ENCODE data around the gene HCRTR1.

Gene HCRTR1

GRCh38 chr1:31593136-31593665 is 24.3 kb upstream of the HCRTR1 start:
- no peaks in the 10 kb centered on the region for H3K36me3 ChIP-seq (ENCODE audit: insufficient read depth, low read depth, low read length)
- H3K9ac ChIP-seq (ENCODE audit: low read depth, low read length) = no peak overlapping the region
- H3K4me3 ChIP-seq (ENCODE audit: low read length) = no peak overlapping the region
- H3K9me3 ChIP-seq (ENCODE audit: insufficient read depth, low read depth, low read length) = no peaks in the 10 kb centered on the region
- no peak overlapping the region for H3K27ac ChIP-seq (ENCODE audit: low read length)
- H3K27me3 ChIP-seq (ENCODE audit: insufficient read depth, low read length) = peaks cover 22% of the 10 kb centered on the region
- no peaks in the 10 kb centered on the region; the same call in 1 of the 2 replicates for H3K4me1 ChIP-seq (ENCODE audit: insufficient read depth, low read length)

GRCh38 chr1:31593770-31594632 is 23.5 kb upstream of the HCRTR1 start:
- H3K4me1 ChIP-seq (ENCODE audit: insufficient read depth, low read length) = no peaks in the 10 kb centered on the region
- H3K4me3 ChIP-seq (ENCODE audit: low read length) = no peak overlapping the region
- H3K9ac ChIP-seq (ENCODE audit: low read depth, low read length) = no peak overlapping the region
- no peak overlapping the region for H3K27ac ChIP-seq (ENCODE audit: low read length)
- H3K27me3 ChIP-seq (ENCODE audit: insufficient read depth, low read length) = peaks cover 14% of the 10 kb centered on the region
- no peaks in the 10 kb centered on the region for H3K36me3 ChIP-seq (ENCODE audit: insufficient read depth, low read depth, low read length)
- H3K9me3 ChIP-seq (ENCODE audit: insufficient read depth, low read depth, low read length) = no peaks in the 10 kb centered on the region

- Histone ChIP-seq H3K9me3 (ENCODE audit: insufficient read depth, low read depth, low read length) (no peaks in the 10 kb centered on the region), H3K36me3 (ENCODE audit: insufficient read depth, low read depth, low read length) (no peaks in the 10 kb centered on the region), H3K4me1 (ENCODE audit: insufficient read depth, low read length) (no peaks in the 10 kb centered on the region), H3K9ac (ENCODE audit: low read depth, low read length) (no peak overlapping the region), H3K27me3 (ENCODE audit: insufficient read depth, low read length) (peaks cover 4% of the 10 kb centered on the region), H3K4me3 (ENCODE audit: low read length) (no peak overlapping the region), H3K27ac (ENCODE audit: low read length) (no peak overlapping the region)
These were observed 21.4 kb upstream of the HCRTR1 start for GRCh38 chr1:31595836-31596736.

DNA sequence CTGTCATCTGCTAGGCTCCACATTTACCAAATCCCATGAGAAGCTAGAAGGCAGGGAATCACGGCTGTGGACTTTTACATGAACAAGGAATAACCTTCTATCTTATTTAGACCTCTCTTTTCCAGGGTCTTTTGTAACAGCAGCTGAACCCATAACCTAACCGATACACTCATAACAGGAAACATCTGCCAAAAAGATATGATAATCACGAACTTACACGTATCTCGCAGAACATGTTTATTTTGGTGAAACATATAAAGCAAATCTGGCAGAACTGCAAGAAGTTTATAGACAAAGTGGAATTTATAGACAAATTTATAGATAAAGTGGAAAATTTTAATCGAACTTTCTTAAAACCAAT is 20.8 kb upstream of the HCRTR1 start:
- Histone ChIP-seq H3K9me3 (ENCODE audit: insufficient read depth, low read depth, low read length) (no peaks in the 10 kb centered on the region), H3K27me3 (ENCODE audit: insufficient read depth, low read length) (peaks cover 4% of the 10 kb centered on the region), H3K27ac (ENCODE audit: low read length) (no peak overlapping the region), H3K9ac (ENCODE audit: low read depth, low read length) (no peak overlapping the region), H3K36me3 (ENCODE audit: insufficient read depth, low read depth, low read length) (no peaks in the 10 kb centered on the region), H3K4me3 (ENCODE audit: low read length) (no peak overlapping the region), H3K4me1 (ENCODE audit: insufficient read depth, low read length) (no peaks in the 10 kb centered on the region)

DNA sequence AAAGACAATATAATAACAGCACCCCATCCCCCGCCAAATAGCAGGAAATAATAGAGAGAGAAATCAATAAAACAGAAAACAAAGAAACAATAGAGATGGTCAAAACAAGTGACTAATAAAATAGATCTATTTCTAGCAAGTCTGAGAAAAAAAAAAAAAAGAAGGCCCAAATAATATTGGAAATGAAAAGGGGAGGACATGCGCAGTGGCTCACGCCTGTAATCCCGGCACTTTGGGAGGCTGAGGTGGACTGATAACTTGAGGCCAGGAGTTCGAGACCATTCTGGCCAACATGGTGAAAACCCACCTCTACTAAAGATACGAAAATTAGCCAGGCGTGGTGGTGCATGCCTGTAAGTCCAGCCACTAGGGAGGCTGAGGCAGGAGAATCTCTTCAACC is 18.5 kb upstream of the HCRTR1 start:
- Histone ChIP-seq H3K27me3 (ENCODE audit: insufficient read depth, low read length) (no peaks in the 10 kb centered on the region), H3K4me3 (ENCODE audit: low read length) (no peak overlapping the region), H3K27ac (ENCODE audit: low read length) (no peak overlapping the region), H3K9ac (ENCODE audit: low read depth, low read length) (no peak overlapping the region), H3K9me3 (ENCODE audit: insufficient read depth, low read depth, low read length) (no peaks in the 10 kb centered on the region), H3K4me1 (ENCODE audit: insufficient read depth, low read length) (no peaks in the 10 kb centered on the region), H3K36me3 (ENCODE audit: insufficient read depth, low read depth, low read length) (no peaks in the 10 kb centered on the region)

- Histone ChIP-seq H3K36me3 (ENCODE audit: insufficient read depth, low read depth, low read length) (no peaks in the 10 kb centered on the region), H3K9ac (ENCODE audit: low read depth, low read length) (no peak overlapping the region), H3K27me3 (ENCODE audit: insufficient read depth, low read length) (no peaks in the 10 kb centered on the region), H3K4me1 (ENCODE audit: insufficient read depth, low read length) (no peaks in the 10 kb centered on the region), H3K9me3 (ENCODE audit: insufficient read depth, low read depth, low read length) (no peaks in the 10 kb centered on the region), H3K4me3 (ENCODE audit: low read length) (no peak overlapping the region), H3K27ac (ENCODE audit: low read length) (no peak overlapping the region)
These were observed 16.8 kb upstream of the HCRTR1 start for GRCh38 chr1:31600641-31601040.

DNA sequence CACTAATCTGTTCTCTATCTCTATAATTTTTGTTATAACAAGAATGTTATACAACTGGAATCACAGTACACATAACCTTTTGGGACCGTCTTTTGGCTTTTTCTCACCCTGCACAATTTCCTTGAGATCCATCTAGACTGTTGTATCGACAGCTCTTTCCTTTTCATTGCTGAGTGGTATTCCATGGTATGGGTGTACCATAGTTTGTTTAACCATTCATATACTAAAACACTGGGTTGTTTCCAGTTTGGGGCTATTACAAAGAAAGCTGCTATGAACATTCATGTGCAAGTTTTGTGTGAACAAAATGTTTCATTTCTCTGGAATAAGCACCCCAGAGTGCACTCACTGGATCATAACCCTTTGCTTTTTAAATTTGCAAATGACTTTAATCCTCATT is 15.4 kb upstream of the HCRTR1 start:
- no peaks in the 10 kb centered on the region for H3K9me3 ChIP-seq (ENCODE audit: insufficient read depth, low read depth, low read length)
- H3K4me3 ChIP-seq (ENCODE audit: low read length) = no peak overlapping the region
- no peaks in the 10 kb centered on the region for H3K36me3 ChIP-seq (ENCODE audit: insufficient read depth, low read depth, low read length)
- H3K4me1 ChIP-seq (ENCODE audit: insufficient read depth, low read length) = no peaks in the 10 kb centered on the region
- no peaks in the 10 kb centered on the region; the same call in 1 of the 2 replicates for H3K27me3 ChIP-seq (ENCODE audit: insufficient read depth, low read length)
- H3K9ac ChIP-seq (ENCODE audit: low read depth, low read length) = no peak overlapping the region
- no peak overlapping the region for H3K27ac ChIP-seq (ENCODE audit: low read length)

DNA sequence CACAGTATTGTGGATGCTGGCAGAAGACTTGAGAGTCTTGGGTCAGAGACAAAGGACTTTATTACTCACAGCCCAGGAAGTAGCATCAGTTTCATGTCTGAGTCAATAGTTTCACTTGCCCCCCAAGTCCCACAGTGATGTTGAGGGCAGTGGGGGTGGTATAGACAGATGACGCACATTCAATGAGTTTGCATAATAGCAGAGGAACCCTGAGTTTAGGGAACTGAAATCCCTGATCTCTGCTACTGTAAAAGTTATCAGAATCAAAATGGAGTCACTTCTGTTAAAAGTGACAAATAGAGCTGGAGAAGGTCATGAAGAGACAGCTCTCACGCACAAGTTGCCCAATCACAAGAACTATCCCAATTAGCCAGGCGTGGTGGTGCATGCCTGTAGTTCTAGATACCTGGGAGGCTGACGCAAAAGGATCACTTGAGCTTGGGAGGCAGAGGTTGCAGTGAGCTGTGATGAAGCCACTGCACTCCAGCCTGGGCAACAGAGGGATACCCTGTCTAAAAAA is 11.5 kb upstream of the HCRTR1 start:
- Histone ChIP-seq H3K9me3 (ENCODE audit: insufficient read depth, low read depth, low read length) (no peaks in the 10 kb centered on the region), H3K9ac (ENCODE audit: low read depth, low read length) (no peak overlapping the region), H3K4me1 (ENCODE audit: insufficient read depth, low read length) (no peaks in the 10 kb centered on the region), H3K27ac (ENCODE audit: low read length) (no peak overlapping the region), H3K36me3 (ENCODE audit: insufficient read depth, low read depth, low read length) (no peaks in the 10 kb centered on the region), H3K4me3 (ENCODE audit: low read length) (no peak overlapping the region), H3K27me3 (ENCODE audit: insufficient read depth, low read length) (no peaks in the 10 kb centered on the region; the same call in 1 of the 2 replicates)

DNA sequence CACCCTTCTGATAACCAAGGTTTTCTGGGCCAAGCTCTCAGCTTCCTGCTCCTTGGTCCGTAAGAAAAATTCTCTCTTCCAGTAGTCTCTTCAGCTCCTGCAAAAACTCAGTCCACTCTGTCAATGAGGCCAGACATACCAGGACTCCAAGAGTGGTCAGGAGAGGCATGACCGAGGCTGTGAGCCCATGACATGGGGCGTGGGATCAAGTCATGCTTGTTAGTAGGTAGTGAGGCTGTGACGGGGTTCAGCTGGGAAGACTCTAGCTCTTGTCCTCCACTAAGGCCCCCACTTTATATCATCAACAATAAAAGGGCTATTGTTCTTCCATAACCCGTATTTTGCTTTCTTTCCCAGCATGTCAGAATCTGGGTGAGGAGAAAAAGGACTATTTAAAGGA is 10.1 kb upstream of the HCRTR1 start:
- no peak overlapping the region for H3K27ac ChIP-seq (ENCODE audit: low read length)

GRCh38 chr1:31609514-31610118 is 7.9 kb upstream of the HCRTR1 start:
- no peak overlapping the region for H3K9ac ChIP-seq (ENCODE audit: low read depth, low read length)
- no peaks in the 10 kb centered on the region; the same call in 1 of the 2 replicates for H3K27me3 ChIP-seq (ENCODE audit: insufficient read depth, low read length)
- H3K4me1 ChIP-seq (ENCODE audit: insufficient read depth, low read length) = no peaks in the 10 kb centered on the region
- no peaks in the 10 kb centered on the region for H3K9me3 ChIP-seq (ENCODE audit: insufficient read depth, low read depth, low read length)
- no peaks in the 10 kb centered on the region for H3K36me3 ChIP-seq (ENCODE audit: insufficient read depth, low read depth, low read length)
- no peak overlapping the region for H3K27ac ChIP-seq (ENCODE audit: low read length)
- no peak overlapping the region for H3K4me3 ChIP-seq (ENCODE audit: low read length)

More for the DNA sequence above, 10.1 kb upstream of the HCRTR1 start:
- Histone ChIP-seq H3K9me3 (ENCODE audit: insufficient read depth, low read depth, low read length) (no peaks in the 10 kb centered on the region), H3K4me1 (ENCODE audit: insufficient read depth, low read length) (no peaks in the 10 kb centered on the region), H3K4me3 (ENCODE audit: low read length) (no peak overlapping the region), H3K9ac (ENCODE audit: low read depth, low read length) (no peak overlapping the region), H3K27me3 (ENCODE audit: insufficient read depth, low read length) (no peaks in the 10 kb centered on the region; the same call in 1 of the 2 replicates), H3K36me3 (ENCODE audit: insufficient read depth, low read depth, low read length) (no peaks in the 10 kb centered on the region)

DNA sequence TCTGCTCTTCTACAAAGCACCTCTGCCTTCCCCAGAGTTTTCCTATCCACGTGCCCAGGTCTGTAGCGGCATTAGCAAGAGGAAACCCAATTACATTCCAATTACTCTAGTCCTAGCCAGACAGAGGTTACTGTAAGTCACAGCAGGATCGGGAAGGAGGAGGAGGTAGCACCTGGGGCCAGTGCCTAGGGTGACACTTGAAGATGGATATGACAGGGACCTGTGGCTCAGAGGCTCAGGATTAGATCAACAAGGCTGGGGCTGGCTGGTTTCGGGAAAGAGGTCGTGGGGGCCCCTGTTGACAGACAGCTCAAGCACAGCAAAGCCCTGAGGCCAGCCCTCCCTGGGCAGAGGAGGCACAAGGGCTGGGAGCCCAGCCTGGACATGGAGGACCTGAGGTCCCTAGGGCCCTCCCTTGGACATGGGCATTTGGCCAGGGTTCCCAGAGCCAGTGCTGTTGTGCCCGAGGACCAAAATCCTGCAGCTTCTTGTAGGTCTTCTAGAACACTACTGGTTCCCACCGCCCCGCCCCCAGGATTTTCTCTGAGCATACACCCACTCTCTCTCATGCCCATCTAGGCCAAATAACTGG is 3.0 kb upstream of the HCRTR1 start:
- Histone ChIP-seq H3K4me3 (ENCODE audit: low read length) (no peak overlapping the region), H3K36me3 (ENCODE audit: insufficient read depth, low read depth, low read length) (no peaks in the 10 kb centered on the region), H3K9me3 (ENCODE audit: insufficient read depth, low read depth, low read length) (no peaks in the 10 kb centered on the region), H3K27me3 (ENCODE audit: insufficient read depth, low read length) (peaks cover 44% of the 10 kb centered on the region), H3K9ac (ENCODE audit: low read depth, low read length) (no peak overlapping the region), H3K27ac (ENCODE audit: low read length) (no peak overlapping the region), H3K4me1 (ENCODE audit: insufficient read depth, low read length) (no peaks in the 10 kb centered on the region)
